Smooth muscle cell of the coronary artery (primary cell): ENCODE data around the gene SH3D19. TPM values are rescaled to one million over a fixed set of nuclear protein-coding genes. Genes with fewer than 3 reads are reported as not detected.

Experiments
- total RNA-seq: library from RNA; depleted of rRNA; stranded (reverse); fragments of >200 nt; gene quantifications from 2 replicates; pipeline ENCODE4 v1.2.3, GENCODE V29; 2014; ENCODE audit warnings: low replicate concordance

SH3D19 gene
- total RNA-seq = 13.0 and 13.2 TPM in 2 replicates

GRCh38 chr4:151325111-151325948, at the start of gene SH3D19:
Gene SH3D19, minus strand, starts transcription at chr4:151325605. Its CDS starts 253 bp downstream, at chr4:151325352.

DNA sequence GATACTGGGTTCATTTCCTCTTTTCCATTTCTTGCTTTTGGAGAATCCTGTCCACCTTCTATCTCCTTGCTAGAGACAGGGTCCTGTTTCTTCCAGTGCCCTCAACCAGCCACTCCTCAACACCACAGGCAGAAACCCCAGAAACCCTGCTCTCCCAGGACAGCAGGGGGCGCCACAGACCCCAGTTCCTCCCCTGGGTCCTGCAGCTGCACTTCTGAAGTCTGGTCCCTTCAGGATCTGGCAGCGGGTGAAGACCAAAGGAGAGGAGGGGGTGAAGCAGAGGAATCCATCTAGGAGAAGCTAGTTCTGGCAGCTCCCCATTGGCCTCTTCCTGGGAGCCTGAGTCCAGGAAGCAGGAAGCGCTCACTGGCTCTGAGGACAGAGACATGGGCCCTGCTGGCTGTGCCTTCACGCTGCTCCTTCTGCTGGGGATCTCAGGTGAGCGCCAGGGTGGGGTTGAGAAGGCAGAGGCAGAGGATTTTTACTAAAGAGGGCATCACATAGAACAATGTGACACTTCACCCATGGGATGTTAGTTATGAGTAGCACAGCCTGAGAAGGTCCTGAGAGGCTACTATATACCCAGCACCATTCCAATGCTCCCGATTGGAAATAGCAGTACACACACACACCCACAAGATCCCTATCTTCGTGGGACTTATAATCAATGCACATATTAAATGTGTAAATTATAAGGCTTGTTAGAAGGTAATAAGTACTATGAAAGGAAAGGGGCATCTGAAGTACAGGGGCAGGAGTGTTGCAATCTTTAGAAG, 48.4 kb downstream of the SH3D19 start, which contains the start of gene PRSS48:
Gene PRSS48 (plus strand): TSS at position 375 of the 776 bp plus-strand sequence. CDS start 12 bp downstream, at position 387.

GRCh38 chr4:151099229-151099975, 226.0 kb downstream of the SH3D19 start, which contains the start of gene RPS3A:
Gene RPS3A, plus strand, starts transcription at chr4:151099628. Its CDS starts 25 bp downstream, at chr4:151099653.

Other genes with a start within 250 kb of the SH3D19 start
- gene RPS3A, start 226.0 kb downstream of the SH3D19 start, total RNA-seq = 1,963 and 2,198 TPM in 2 replicates
- not detected in 2 replicates for gene PRSS48, start 48.4 kb downstream of the SH3D19 start, total RNA-seq
- gene FHIP1A, start 83.6 kb upstream of the SH3D19 start, total RNA-seq = under 0.01 and 0.12 TPM in 2 replicates